Effector CD8-positive, alpha-beta T cell (primary cell): ENCODE data around the gene BTRC.
"Not testable (repeated sequence)": the region's sequence is repeated elsewhere in the genome, so short reads cannot be mapped to it uniquely, and the experiment has no call there.

Experiments
- DNase-seq: peaks from one replicate; lab custom pipeline; 2025; lab: John Stamatoyannopoulos, UW

BTRC gene

GRCh38 chr10:101585841-101586240, 231.9 kb downstream of the BTRC start:
- no peak for DNase-seq

GRCh38 chr10:101587725-101588653, 234.0 kb downstream of the BTRC start, which contains the start of the genes DPCD and POLL:
Gene DPCD, plus strand, starts transcription at chr10:101588321. Its CDS starts 16 bp downstream, at chr10:101588337.
Gene POLL, minus strand, starts transcription at chr10:101588257. Its CDS starts 897 bp downstream, at chr10:101587360.
- peak; percentile 81 for DNase-seq

- no peak for DNase-seq
Measured at GRCh38 chr10:101588879-101589278, 234.9 kb downstream of the BTRC start.

- not testable (repeated sequence) for DNase-seq
Measured at GRCh38 chr10:101593331-101593730, 239.4 kb downstream of the BTRC start.

GRCh38 chr10:101595591-101596433, 241.8 kb downstream of the BTRC start:
- no peak for DNase-seq

- no peak for DNase-seq
Measured at GRCh38 chr10:101597091-101597900, 243.3 kb downstream of the BTRC start.

GRCh38 chr10:101601541-101601940, 247.6 kb downstream of the BTRC start:
- no peak for DNase-seq

- peak; percentile 11 for DNase-seq
Measured at GRCh38 chr10:101602761-101603398, 248.9 kb downstream of the BTRC start.
